ENCODE data around the gene COPS7A.

COPS7A gene

DNA sequence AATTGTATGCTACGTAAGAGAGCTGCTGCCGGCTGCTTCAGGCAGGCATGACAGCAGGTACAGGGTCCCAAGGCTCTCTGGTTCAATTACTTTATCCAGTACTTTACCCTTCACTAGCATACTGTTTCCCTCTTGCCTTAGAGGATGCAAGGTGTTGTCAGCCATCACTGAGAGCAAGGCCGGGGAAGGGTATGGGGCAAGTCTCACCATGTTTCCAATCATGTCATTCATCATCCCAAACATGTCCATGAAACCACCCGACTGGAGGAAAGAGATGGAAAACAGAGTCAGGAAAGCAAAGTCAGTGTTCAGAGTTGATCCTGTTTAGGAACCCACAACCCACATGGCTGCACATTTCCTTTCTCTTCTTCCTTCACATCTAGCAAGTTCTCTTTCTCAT lies 26.7 kb downstream of the COPS7A start:
- DNase-seq (ENCODE audit: low spot score): no peak

- no peak for DNase-seq (ENCODE audit: low spot score)
These were observed 27.9 kb downstream of the COPS7A start for GRCh38 chr12:6751767-6752166.

GRCh38 chr12:6752167-6752920 lies 28.5 kb downstream of the COPS7A start:
- DNase-seq (ENCODE audit: low spot score): peak; percentile 44

DNA sequence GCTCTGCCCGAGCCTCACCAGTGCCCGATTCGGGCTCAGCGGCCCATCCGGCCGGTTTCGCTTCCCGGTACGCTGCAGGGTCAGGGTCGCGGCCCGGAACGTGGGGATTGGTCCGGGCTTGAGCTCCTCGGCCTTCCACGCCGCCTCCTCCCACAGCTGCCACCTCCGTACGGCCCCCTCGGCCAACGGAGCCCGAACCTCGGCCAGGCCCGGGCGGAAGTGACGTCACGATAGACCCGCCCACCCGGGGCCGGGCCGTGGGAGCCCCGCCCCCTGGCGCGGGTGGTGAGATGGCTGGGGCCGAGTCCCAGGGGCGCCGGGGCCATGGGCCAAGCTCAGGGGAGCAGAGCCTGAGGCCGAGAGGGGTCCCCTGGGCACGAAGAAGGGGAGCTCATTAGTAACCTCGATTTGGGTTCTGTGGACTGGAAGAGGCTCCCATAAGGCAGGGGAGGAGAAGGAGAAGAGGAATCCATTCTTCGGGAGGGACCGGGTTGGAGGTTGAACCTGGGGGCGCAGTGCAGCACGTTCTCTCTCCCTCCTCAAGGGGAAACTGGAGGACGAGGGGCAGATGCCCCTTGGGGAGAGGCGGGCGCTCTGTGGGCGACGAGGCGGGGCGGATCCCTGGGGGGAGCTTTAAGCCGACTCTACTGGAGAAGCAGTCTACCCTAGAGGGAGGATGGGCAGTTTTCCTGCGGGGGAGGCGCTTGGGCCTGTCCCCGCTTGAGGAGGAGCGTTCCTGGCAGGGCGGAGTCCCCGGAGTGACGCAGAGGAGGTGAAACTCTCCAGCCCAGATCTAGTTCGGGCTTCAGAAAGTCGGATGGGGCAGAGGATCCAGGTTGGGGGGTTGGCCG lies 29.3 kb downstream of the COPS7A start, which contains the start of gene MLF2:
Gene MLF2, minus strand, starts transcription at position 221 of the 851 bp plus-strand sequence. CDS start 807 bp downstream, outside the sequence.
- DNase-seq (ENCODE audit: low spot score): peak; percentile 99

DNA sequence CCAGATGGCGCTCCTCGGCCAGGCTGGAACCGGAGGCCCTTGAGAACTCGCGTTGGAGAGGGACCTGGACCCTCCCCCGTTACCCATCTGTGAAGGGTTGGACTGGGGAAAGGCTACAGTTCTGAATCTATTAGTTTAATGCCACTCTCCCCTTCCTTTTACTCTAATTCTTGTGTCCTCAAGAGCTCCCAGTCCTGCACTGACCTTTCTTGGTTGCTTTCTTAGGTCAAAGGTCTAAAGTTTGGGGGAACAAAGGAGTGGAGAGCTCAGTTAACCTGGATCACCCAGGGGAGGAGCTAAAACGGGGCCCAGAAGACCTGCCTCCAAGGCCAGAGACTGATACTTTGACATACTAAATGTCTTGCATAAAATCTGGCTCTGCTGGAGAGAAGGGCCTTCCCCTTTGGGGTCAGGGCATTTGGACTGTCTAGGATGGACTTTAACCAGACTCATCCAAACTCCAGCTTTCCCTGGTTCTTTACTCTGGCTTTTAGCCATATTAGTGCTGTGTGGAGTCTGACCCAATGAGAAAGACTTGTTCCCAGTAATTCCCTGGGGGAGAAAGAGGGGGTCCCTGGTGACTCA lies 30.0 kb downstream of the COPS7A start:
- no peak for DNase-seq (ENCODE audit: low spot score)

- no peak for DNase-seq (ENCODE audit: low spot score)
These were observed 30.6 kb downstream of the COPS7A start for GRCh38 chr12:6754411-6754810.

DNA sequence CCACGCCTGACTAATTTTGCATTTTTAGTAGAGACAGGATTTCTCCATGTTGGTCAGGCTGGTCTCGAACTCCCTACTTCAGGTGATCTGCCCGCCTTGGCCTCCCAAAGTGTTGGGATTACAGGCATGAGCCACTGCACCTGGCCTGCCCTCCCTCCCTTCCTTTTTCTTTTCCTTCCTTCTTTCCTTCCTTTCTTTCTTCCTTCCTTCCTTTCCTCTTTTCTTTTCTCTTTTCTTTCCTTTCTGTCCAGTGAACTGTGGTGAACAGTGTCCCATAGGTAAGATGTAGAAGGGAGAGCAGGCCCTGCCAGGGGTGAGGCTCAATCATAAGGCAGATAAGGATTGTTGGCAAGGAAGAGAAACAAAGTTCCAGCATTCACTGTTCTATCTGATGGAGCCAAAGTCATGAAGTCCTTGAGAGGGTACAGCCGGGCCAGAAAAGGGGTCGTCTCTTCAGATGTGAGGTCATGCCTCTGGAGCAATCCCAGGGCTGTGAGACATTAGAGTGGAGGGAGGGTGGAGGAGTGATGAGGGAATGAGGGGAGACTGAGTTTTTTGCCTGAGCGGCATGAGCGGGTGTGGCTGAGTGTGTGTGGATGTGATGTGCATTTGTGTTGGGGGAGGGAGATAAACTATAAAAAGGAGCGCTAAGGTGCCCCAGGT lies 33.3 kb downstream of the COPS7A start:
- DNase-seq (ENCODE audit: low spot score): no peak

- no peak for DNase-seq (ENCODE audit: low spot score)
These were observed 34.8 kb downstream of the COPS7A start for GRCh38 chr12:6758506-6759095.

DNA sequence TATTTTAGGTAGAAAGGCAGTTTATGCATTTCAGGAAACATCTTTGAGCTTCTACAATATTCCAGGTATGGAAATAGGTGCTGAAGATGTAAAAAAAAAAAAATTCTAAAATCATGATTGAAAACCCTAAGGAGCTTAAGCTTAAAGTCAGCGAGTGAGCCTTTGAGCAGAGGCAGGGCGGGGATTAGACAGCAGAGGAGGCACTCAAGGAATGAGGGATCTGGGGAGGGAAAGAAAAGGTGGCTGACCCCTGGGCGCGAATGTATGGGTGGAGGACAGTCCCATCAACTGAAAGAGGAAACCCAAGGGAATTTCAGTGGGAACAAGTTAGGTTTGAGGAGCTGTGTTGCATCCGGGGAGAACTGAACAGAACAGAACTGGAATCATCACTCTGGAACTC lies 35.9 kb downstream of the COPS7A start:
- no peak for DNase-seq (ENCODE audit: low spot score)

DNA sequence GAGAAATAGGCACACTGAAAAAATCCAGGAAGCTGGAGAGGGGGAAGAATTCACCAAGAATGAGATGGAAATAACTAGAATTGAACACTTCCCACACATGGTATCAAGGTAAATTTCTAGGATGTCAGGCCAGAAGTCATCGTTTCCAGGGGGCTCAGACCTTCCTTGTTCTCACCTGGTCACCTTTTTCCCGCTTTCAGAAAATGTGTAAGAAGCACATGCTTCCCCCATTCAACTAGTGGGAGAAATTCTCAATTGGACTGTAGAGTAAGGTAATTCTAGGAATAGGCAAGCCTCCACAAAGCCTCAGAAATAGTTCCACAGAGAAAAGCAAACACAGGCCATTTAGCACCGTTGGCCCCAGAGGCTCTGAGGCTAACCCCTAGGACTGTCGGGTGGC lies 39.5 kb downstream of the COPS7A start:
- no peak for DNase-seq (ENCODE audit: low spot score)

- peak; percentile 100 for DNase-seq (ENCODE audit: low spot score)
These were observed 40.4 kb downstream of the COPS7A start for GRCh38 chr12:6764011-6764828.

- peak; percentile 71 for DNase-seq (ENCODE audit: low spot score)
These were observed 41.3 kb downstream of the COPS7A start for GRCh38 chr12:6765048-6765633.

DNA sequence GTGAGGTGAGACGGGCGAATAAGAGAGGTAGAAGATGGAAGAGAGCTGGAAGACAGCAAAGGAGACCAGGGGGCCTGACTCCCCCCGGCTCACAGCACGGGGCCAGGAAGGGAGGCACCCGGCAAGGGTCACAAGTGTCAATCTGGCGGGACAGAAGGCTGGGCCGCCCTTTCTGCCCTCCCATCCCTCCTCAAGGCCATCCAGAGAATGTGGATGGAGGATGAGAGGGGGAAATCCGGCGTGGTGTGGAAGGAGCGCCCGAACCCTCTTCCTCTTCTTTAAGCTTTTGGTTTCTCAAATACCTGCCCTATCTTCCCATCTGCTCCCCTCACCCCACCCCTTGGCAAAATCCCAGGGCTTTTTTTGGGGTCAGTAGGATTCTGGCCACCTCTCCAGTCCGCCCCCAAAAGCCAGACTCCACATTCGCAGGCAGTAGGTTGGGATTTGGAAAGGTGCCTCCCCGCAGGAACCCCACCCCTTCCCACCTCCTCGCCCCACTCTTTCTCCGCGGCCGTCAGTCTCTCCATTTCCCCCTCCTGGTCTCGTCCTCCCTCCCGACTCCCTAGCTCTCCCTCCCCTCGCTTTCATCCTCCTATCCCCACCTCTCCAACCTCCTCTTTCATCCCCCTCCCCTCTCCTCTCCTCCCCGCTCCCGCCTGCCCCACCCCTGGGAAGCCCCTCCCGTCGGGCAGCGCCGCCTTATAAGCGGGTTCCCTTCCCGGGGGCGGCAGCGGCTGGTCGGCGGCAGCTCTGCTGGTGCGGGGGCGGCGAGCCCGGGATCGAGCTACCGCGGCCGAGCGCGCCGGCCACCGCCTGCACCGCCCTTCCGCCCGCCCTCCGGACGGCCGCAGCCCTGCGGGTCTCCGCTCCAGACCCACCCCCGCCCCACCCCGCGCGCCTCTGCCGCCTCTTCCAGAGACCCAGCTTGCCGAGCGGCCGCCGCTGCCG lies 42.1 kb downstream of the COPS7A start, which contains the start of gene PTMS:
Gene PTMS, plus strand, starts transcription at position 730 of the 948 bp plus-strand sequence. CDS start 343 bp downstream, outside the sequence.
- peak; percentile 98 for DNase-seq (ENCODE audit: low spot score)

- peak; percentile 70 for DNase-seq (ENCODE audit: low spot score)
These were observed 43.0 kb downstream of the COPS7A start for GRCh38 chr12:6766651-6767349.

DNA sequence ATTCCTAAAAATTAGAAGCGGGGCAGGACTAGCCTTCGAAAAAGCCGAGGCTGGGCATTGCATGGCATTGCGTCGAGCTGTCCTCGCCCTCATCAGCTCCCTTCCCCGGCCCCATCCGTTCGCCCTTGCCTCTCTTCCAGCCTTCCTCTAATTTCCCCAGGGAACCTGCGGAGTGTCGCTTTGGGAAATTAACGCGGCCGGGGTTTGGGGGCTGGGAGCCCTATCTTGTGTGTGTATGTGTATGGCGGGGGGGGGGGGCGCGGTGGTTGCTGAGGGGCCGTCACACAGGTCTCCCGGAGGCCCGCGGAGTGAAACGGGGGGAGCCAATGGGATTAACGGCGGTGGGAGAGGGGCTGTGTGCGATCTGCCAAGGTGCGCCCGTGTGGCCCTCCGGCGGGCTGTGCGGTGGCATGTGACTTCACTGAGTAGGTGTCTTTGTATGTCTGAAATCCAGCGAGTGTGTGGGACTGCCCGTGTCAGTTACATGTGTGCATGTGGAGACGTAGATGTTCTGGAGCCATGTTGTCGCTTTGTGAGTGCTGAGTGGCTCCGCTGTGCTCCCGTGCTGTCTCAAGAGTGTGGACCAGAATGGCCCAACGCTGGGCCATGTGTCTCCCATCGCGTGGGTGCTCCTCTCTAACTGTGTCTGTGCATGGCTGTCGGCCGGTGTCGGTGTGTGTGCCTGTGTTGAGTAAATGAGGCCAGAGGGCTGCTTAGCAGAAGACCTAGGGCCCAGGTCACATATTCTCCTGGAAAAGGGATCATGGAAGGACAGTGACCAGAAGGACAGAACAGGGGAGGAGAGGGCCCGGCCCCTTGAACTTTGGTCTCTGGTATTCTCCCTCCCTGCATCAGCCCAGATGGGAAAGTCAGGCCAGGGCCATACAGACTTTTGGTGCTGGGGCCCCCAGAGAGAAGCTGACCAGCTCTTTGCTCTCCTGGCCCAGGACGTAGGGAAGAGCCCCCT lies 43.8 kb downstream of the COPS7A start:
- peak; percentile 57 for DNase-seq (ENCODE audit: low spot score)

DNA sequence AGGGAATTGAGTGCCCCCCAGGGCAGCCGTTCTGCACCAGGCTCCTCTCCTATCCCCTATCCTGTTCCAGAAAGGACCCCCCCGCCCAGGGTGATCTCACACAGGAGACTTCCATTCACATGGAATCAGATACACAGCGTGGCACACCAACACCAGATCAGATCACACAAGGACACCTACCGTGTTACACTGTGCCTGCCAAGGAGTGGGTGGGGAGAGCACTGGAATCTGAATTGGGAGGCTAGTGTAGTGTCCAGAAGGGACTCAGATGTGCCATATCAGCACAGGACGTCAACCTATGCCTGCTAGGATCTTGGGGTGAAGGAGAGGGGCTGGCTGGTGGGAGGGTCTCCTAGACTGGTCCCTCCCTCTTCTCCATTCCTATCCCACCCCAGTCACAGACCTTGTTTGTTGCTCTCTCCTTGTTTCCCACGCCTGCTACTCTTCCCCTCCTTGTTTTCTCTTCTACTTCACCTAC lies 44.6 kb downstream of the COPS7A start:
- peak; percentile 49 for DNase-seq (ENCODE audit: low spot score)

GRCh38 chr12:6768990-6769389 lies 45.1 kb downstream of the COPS7A start:
- peak; percentile 85 for DNase-seq (ENCODE audit: low spot score)

Data from cerebellar cortex (tissue), 1 donor.